Ovary (tissue), 9 donors: ENCODE results near the gene PLPP2. TPM values are rescaled to one million over a fixed set of nuclear protein-coding genes. Genes with fewer than 3 reads are reported as not detected.

Experiments
- DNase-seq, 5 donors: peaks; one replicate each; pipeline ENCODE4 v3.0.0-alpha.2; 2019 to 2020
- H3K27ac ChIP-seq, 2 donors: fragments of 200-600 bp; one replicate each; pipeline versions ENCODE4 v1.5.1 to v1.8.0; 2019 to 2022
- H3K27me3 ChIP-seq: fragments of 200-600 bp; one replicate; pipeline ENCODE4 v1.8.0; 2022
- H3K36me3 ChIP-seq: fragments of 200-600 bp; sonication (generic); one replicate; pipeline ENCODE4 v1.5.1; 2019
- H3K4me1 ChIP-seq: one replicate; pipeline ENCODE4 v1.8.1; 2013; ENCODE audit warnings: mild to moderate bottlenecking, moderate library complexity; ENCODE audit not compliant: insufficient read depth
- H3K4me3 ChIP-seq: fragments of 200-600 bp; sonication (generic); one replicate; pipeline ENCODE4 v1.5.1; 2017
- H3K9me3 ChIP-seq, 2 donors: fragments of 200-600 bp in 1 of 2; sonication (generic) in 1 of 2; one replicate each; pipeline versions ENCODE4 v1.5.1 to v1.8.1; 2013 to 2019; ENCODE audit warnings: mild to moderate bottlenecking in 1 of 2, moderate library complexity in 1 of 2
- EP300 ChIP-seq: sonication (generic); formaldehyde crosslinking; IDR thresholded peaks from one replicate; pipeline ENCODE4 v1.6.1; 2017; ENCODE audit warnings: antibody characterized with exemption
- POLR2A ChIP-seq: fragments of 450-650 bp; IDR thresholded peaks from one replicate; pipeline ENCODE4 v1.6.1; 2017; ENCODE audit warnings: antibody characterized with exemption, mild to moderate bottlenecking, moderate library complexity
- WGBS, 3 donors: extraction: QIAGEN DNeasy Blood & Tissue Kit in 1 of 3; methylation state at CpG; one replicate each; pipeline versions ENCODE4 v1.1.5 to v1.1.7; 2013 to 2017; 5-methylcytosine and 5-hydroxymethylcytosine counted together
- intact Hi-C, 4 donors: fragments of 100-400 bp; cut with DNase I; formaldehyde crosslinking; loops; one replicate each; pipeline versions ENCODE4 v1.11.0 to v1.15.1; 2022 to 2023
- polyA plus RNA-seq, 2 donors: library from polyadenylated mRNA; stranded (reverse); fragments of 200-250 nt in 1 of 2; fragments of 350-450 nt in 1 of 2; fragmentation: Illumina TruSeq in 1 of 2; extraction: RNeasy Lipid Tissue Mini Kit (QIAGEN cat#74804) in 1 of 2; gene quantifications; one replicate each; pipeline ENCODE4 v1.2.3, GENCODE V29; 2013 to 2014
- total RNA-seq, 7 donors: library from RNA; depleted of rRNA in 2 of 7; stranded (reverse); fragments of >200 nt in 2 of 7; fragmentation: NEBNext Ultra II Directional in 3 of 7; extraction: Animal tissue kit (Norgen Biotek cat#: 25700) in 3 of 7; gene quantifications; one replicate each; pipeline versions ENCODE4 v1.1.0 to v1.2.4, GENCODE V29; 2016 to 2023
- TF ChIP-seq, protein P1 (sequence below), 3 donors: fragments of 450-650 bp in 2 of 3; fragments of 200-600 bp in 1 of 3; IDR thresholded peaks; one replicate each; pipeline versions ENCODE4 v1.5.1 to v1.8.0; 2016 to 2022; ENCODE audit warnings: antibody characterized with exemption in 3 of 3, mild to moderate bottlenecking in 1 of 3
- donor health status: DM: no; HTN: no; CAD: no; lungs with moderate emphysema.
- donor health status: DM: no; HTN: no; CAD: no.
- donor health status: Bipolar disorder and iron deficiency.
- donor health status: DM: yes; HTN: yes; CAD: no.
- donor health status: DM: no; HTN: no; CAD: no.
- donor health status: DM: yes; HTN: yes; CAD: no.

The PLPP2 gene
- total and polyA plus RNA-seq, 9 donors = 0.68 to 75.0 (median 5.9) TPM

DNA sequence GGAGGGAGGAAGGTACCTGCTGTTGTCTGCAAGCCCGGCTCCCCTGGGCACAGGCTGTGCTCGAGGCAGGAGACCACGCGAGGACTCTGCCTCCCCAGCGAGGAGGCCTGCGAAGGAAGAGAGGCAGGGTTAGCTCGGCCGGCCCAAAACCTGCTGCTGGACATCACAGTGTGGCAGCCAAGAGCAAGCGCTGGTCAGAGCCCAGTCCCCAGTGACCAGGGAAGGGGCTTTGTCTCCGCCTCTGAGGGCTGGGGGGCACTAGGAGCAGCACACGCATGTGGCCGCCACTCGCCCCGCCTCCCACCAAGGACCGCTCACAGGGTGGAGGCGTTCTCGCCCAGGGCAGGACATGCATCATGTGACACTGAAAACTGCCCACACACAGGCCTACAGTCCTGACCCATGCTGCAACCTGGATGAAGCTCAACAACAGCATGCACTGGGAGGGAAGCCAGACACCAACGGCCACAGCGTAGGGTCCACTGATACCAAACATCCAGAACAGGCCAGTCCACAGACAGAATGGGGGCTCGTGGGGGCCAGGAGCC is 44.9 kb upstream of the PLPP2 start:
- Histone ChIP-seq H3K9me3 (no peaks in the 10 kb centered on the region), H3K4me3 (no peak overlapping the region), H3K27ac (no peak overlapping the region), H3K27me3 (no peaks in the 10 kb centered on the region), H3K4me1 (peaks cover 17% of the 10 kb centered on the region), H3K36me3 (no peaks in the 10 kb centered on the region)
- peak; percentile 39 to 80 (median 62) for DNase-seq
- 30 to 56% (median 33%) methylated on average over 20 of the region's 20 CpGs for WGBS, 3 donors
- TF ChIP-seq EP300 (no peak), POLR2A (no peak)
- TF ChIP-seq, protein P1, sequence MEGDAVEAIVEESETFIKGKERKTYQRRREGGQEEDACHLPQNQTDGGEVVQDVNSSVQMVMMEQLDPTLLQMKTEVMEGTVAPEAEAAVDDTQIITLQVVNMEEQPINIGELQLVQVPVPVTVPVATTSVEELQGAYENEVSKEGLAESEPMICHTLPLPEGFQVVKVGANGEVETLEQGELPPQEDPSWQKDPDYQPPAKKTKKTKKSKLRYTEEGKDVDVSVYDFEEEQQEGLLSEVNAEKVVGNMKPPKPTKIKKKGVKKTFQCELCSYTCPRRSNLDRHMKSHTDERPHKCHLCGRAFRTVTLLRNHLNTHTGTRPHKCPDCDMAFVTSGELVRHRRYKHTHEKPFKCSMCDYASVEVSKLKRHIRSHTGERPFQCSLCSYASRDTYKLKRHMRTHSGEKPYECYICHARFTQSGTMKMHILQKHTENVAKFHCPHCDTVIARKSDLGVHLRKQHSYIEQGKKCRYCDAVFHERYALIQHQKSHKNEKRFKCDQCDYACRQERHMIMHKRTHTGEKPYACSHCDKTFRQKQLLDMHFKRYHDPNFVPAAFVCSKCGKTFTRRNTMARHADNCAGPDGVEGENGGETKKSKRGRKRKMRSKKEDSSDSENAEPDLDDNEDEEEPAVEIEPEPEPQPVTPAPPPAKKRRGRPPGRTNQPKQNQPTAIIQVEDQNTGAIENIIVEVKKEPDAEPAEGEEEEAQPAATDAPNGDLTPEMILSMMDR (IDR thresholded peaks at IDR 0.05) = no peak
- intact Hi-C loops = no loop called here

DNA sequence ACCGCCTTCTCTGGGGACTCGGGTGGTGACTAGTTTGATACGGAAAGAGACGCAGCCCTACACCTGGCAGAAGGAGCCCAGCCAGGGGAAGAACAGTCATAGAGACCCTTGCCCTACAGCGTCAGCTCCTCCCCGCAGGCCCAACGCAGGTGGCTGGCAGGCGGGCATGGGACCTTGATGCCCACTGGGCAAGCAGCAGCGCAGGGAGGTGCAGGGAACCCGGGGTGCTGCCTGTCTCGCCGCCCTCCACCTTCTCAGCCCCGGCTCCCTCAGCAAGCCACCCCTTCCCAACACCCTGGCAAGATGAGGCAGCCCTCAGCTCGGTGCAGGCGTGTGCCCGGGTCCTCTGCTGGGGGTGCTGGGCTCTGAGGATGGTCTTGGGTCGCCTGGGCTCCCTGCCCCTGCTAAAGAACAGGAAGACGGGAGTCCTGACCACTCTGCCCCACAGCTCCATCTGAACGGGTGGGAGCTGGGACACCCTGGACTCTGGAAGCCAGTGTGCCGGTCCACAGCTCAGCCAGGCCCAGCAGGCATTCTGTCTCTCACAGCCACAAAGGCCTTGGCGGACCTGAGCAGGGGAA is 44.4 kb upstream of the PLPP2 start:
- 87 to 90% (median 89%) methylated on average over 19 to 21 of the region's 21 CpGs for WGBS, 3 donors
- peaks cover 12% of the 10 kb centered on the region for H3K4me1 ChIP-seq
- TF ChIP-seq, protein P1 (IDR thresholded peaks at IDR 0.05) = no peak
- TF ChIP-seq EP300 = no peak
- no peak for TF ChIP-seq POLR2A
- H3K27ac ChIP-seq = no peak overlapping the region
- intact Hi-C loops = no loop called here
- DNase-seq = no peak
- no peaks in the 10 kb centered on the region for H3K36me3 ChIP-seq
- H3K9me3 ChIP-seq = no peaks in the 10 kb centered on the region
- H3K27me3 ChIP-seq = no peaks in the 10 kb centered on the region
- H3K4me3 ChIP-seq = no peak overlapping the region

DNA sequence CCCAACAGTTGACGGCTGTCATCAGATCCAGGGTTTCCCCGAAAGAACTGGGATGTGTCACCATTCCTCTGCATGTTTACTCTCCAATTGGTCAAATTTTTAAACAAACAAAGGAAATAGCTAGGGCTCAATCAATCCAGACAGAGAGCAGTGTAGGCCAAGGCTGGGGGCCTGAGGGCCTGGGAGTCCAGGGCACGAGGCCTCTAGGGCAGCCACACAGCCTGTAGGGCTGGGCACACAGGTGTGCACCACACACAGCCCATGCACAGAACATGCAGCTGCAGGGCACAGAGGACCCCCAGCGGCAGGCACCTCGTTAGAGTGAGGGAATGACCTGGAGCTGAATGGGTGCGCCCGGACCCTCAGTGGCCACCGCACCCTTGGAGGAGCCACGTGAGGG is 43.9 kb upstream of the PLPP2 start:
- DNase-seq = no peak
- no peak for TF ChIP-seq POLR2A
- no peak for TF ChIP-seq EP300
- TF ChIP-seq, protein P1 (IDR thresholded peaks at IDR 0.05) = no peak
- intact Hi-C loops = no loop called here
- H3K27ac ChIP-seq = no peak overlapping the region
- no peak overlapping the region for H3K4me3 ChIP-seq
- H3K4me1 ChIP-seq = peaks cover 11% of the 10 kb centered on the region
- WGBS, 3 donors = 80 to 85% (median 84%) methylated on average over 8 to 9 of the region's 9 CpGs
- no peaks in the 10 kb centered on the region for H3K9me3 ChIP-seq
- no peaks in the 10 kb centered on the region for H3K36me3 ChIP-seq
- no peaks in the 10 kb centered on the region for H3K27me3 ChIP-seq

DNA sequence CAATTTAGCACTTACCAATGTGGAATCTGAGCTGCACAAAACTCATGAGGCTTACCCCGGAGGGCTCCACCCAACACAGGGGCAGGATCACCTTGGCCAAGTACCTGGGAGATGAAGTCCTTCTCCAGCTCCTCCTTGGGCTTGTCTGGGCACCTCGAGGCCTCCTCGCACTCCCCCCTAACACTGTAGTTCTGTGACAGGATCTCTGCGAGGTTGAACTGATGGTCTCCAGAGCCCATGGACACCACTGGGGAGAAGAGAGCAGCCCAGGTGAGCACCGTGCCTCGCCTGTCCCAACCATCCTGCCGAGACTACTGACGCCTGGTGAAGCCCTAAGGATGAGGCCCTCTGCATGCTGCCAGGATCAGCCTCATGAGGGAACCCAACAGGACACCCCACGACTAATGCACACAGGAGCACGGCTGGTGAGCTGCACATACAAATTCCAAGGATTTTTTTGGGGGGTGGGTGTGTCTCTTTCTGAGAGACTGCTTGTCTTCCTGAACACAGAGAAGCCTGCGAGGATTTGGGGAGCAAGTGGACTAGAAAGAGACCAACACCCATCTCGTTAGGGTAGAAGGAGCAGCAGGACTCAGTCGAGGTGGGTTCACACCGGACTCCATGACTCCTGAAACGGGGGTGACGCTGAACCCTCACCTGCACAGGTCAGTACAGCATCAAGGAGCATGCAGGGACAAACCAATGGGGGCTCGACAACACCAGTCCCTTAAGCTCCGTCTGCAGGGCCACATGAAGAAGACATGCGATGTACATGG is 43.3 kb upstream of the PLPP2 start:
- intact Hi-C loops = no loop called here
- no peak for DNase-seq

More for the DNA sequence above, 43.3 kb upstream of the PLPP2 start:
- Histone ChIP-seq H3K27ac (no peak overlapping the region), H3K4me3 (no peak overlapping the region), H3K9me3 (no peaks in the 10 kb centered on the region), H3K27me3 (no peaks in the 10 kb centered on the region), H3K4me1 (peaks cover 11% of the 10 kb centered on the region), H3K36me3 (no peaks in the 10 kb centered on the region)
- 92 to 93% (median 92%) methylated on average over 19 of the region's 19 CpGs for WGBS, 3 donors
- TF ChIP-seq POLR2A = no peak
- TF ChIP-seq, protein P1 (IDR thresholded peaks at IDR 0.05) = no peak
- TF ChIP-seq EP300 = no peak
